IPS-11a (cell line): Measurements from ENCODE around the gene KCTD13.
"Not testable (repeated sequence)": the region's sequence is repeated elsewhere in the genome, so short reads cannot be mapped to it uniquely, and the experiment has no call there.

Experiments used
- H3K4me3 ChIP-seq: one replicate; pipeline ENCODE4 v1.5.1; 2013; ENCODE audit warnings: low read depth, low read length, control low read depth

Gene KCTD13

DNA sequence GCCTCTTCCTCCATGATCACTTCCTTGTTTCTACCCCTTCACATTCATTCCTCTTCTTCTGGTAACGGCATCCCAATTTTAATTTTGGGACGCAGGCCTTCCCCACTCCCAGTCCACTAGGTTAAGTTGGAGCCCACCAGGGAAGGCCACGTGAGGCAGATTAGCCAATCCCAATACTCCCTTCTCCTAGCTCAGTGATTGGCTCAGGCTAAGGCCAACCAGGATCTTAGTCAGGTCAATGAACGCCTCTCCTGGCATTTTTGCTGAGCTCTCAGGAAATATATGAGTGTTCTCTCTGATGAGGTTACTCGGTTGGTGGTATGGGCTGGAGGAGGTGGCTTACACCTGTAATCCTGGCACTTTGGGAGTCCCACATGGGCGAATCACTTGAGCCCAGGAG, 42.0 kb downstream of the KCTD13 start:
- H3K4me3 ChIP-seq: no peak overlapping the region

DNA sequence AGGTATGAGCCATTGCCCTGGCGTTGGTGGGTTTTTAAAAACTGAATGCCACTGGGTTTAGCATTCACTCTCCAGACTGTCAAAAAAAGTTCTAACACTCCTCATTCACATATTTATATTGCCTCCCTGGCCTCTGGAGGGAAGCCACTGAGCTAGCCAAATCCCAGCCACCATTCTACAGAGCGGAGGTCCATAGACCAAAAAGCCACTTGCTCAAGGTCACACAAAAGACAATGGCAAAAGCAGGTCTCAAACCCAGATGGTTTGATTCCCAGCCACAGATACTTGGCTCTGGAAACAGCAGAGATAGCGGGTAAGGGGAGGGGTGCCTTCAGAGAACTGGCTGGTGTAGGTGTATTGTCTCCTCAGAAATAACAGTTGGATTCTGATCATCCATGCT, 45.0 kb downstream of the KCTD13 start:
- H3K4me3 ChIP-seq: no peak overlapping the region

DNA sequence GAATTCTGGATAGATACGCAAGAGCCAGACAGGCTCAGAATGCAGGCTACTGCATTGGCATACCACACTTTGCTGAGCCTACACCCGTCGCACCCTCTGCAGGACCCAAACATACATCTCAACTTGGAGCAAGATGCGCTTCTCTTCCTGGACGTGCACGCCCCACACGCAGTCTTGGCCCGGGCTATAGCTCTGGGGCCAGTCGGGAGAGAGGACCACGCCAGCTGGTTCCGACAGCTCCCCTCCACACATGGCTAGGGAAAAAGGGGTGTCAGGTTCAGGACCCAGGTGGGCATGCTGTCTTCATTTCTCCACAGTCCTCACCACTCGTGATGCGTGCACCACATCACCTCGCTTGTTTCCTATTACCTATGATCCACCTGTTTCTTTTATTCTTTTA, 47.9 kb downstream of the KCTD13 start:
- no peak overlapping the region for H3K4me3 ChIP-seq

GRCh38 chr16:29877266-29877961, 48.6 kb downstream of the KCTD13 start:
- peak overlapping the region; percentile 35 for H3K4me3 ChIP-seq

DNA sequence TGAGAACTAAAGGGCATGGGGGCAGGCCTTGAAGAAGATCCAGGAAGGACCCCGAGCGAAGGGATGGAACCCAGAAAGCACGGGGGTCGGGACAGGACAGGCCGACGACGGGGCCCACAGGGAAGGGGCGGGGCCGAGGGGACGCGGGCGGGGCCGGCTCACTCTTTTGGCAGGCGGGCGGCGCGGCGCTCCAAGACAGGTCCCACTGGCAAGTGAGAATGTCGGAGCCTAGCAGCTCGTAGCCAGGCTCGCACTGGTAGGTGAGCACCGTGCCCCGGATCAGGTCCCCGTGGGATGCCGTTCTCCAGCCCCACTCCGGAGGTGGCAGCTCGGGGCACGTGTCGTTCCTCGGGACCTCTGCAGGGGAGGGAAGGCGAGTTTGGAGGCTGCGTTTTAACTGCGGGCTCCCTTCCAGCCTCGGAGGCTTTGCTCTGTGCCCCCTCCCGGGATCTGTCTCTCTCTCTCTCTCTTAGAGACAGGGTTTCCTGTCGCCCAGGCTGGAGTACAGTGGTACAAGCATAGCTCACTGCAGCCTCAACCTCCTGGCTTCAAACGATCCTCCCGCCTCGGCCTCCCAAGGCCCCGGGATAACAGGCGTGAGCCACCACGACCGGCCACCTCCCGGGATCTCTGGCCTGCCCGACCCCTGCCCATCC, 49.3 kb downstream of the KCTD13 start:
- H3K4me3 ChIP-seq: peak overlapping the region; percentile 35

GRCh38 chr16:29876217-29876593, 49.8 kb downstream of the KCTD13 start:
- H3K4me3 ChIP-seq: peak overlapping the region; percentile 35

DNA sequence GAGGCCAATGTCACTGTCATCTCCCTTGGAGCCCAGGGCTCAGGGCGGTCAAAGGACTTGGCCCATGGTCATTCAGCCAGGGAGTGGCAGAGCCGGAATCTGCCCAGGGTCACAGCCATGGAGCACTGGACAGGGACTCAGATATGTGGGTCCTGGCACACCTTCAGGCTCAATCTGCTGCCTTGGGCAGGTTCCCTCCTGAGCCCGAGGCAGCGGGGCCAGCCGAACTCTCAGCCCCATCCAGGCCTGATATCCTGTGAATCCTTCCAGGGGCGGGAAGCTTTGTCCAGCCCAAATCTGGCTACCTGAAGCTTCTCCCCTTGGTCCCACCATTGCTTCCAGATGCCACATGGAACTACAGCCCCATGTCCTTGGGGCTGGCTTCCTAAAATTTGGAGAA, 50.8 kb downstream of the KCTD13 start:
- H3K4me3 ChIP-seq: no peak overlapping the region

GRCh38 chr16:29873319-29873718, 52.7 kb downstream of the KCTD13 start:
- no peak overlapping the region for H3K4me3 ChIP-seq

GRCh38 chr16:29871822-29872546, 54.0 kb downstream of the KCTD13 start:
- H3K4me3 ChIP-seq: no peak overlapping the region

DNA sequence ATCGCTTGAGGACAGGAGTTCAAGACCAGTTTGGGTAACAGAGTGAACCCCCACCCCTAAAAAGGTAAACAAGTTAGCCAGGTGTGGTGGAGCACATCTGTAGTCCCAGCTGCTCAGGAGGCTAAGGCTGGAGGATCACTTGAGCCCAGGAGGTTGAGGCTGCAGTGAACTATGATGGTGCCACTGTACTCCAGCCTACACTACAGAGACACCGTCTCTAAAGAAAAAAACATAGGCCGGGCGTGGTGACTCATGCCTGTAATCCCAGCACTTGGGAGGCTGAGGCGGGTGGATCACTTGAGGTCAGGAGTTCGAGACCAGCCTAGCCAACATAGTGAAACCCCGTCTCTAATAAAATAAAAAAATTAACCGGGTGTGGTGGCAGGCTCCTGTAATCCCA, 57.0 kb downstream of the KCTD13 start:
- not testable (repeated sequence) for H3K4me3 ChIP-seq

GRCh38 chr16:29868396-29869009, 57.5 kb downstream of the KCTD13 start:
- no peak overlapping the region for H3K4me3 ChIP-seq

- no peak overlapping the region for H3K4me3 ChIP-seq
These were observed 61.8 kb downstream of the KCTD13 start for GRCh38 chr16:29864205-29864604.

DNA sequence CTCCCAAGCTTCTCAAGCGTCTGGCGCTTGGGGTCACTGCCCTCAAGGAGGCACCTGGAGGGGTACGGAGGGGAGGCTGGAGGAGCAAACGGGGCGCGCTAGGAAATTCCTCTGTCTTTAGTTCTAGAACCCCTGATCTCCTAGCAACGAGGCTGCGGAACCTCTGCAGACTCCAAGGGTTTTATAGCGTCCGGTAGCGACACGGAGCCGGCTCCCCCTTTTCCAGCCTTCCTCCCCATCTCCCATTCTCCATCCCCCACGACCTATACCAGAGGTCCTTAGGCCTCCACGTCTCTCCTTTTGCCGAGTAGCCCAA, 62.4 kb downstream of the KCTD13 start:
- no peak overlapping the region for H3K4me3 ChIP-seq

DNA sequence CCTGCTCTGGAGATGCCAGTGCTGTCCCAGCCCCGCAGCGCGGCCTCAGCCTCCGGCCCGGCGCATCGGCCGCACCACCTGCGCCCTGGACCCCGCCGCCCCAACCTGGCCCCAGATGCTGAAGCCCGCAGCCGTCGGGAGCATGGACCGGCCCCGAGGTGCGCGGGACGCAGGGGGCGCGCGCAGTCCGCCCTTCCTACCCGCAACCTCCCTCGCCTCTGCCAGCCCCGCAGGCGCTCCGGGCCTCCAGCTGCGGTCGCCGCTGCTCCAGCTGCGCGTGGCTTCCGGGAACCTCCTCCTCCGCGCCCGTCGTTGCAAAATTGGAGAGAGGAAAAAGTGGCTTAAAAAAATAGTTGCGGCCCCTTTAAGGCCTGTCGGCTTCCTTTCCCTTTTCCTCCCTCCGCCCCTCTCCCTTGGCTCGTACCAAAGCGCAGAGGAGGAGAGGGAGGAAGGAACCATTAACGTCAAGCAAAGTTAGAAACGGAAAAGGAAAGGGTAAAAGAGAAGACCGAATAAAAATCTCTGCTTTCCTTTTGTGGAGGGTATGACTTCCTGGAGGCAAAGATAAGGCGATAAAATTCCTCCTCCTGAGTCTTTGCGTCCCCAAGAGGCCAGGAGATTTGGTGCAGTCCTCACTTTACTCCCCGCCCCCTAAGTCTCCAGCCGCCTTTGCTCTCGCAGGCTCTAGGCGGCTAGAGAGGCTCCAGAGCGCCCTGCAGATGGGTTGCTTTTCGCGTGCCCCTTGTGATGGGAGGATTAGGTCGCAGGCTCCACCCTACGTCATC, 63.0 kb downstream of the KCTD13 start, which contains the start of gene CDIPT:
Gene CDIPT, minus strand, starts transcription at position 343 of the 785 bp plus-strand sequence. CDS start 369 bp downstream, outside the sequence.
- peak within 1 kb of the TSS; percentile 84 for H3K4me3 ChIP-seq

DNA sequence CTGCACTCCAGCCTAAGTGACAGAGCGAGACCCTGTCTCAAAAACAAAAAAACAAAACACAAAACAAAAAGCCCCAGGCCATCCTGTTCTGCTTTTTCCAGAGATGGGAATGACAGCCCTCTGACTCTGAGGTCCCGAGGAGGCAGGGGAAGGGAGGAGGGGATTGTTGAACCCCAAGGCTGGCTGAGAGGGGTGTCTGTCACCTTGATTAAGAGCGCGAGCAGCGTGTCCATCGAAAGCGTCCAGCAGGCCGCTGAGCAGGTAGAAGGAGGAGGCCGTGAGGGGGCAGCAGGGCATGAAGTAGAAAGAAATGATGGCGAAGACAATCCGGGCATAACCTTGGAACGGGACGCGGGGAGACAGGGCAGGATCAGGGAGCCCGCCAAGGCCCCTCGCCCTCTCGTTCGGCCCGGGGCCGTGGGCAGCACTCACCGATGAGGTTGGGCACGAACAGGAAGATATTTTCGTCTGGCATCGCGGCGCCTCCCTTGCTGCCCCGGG, 63.6 kb downstream of the KCTD13 start:
- H3K4me3 ChIP-seq: peak overlapping the region; percentile 84

DNA sequence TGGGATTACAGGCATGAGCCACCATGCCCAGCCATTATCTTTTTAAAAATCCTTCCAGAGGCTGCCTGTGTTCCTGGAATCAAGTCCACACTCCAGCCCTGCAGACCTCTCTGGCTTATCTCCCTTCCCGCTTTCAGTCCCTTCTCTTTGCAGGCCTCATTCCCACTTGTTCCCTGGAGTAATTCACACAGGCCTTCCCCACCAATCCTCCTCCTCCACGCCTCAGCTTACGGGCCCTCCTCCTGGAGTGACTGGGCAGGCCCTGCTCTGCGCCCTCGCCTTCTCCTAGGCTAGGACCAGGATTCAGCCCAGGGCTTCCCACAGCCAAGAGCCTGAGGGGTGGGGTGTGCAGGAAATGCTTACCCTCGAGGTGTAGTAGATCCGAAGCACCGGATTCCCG, 65.8 kb downstream of the KCTD13 start:
- no peak overlapping the region for H3K4me3 ChIP-seq

- no peak overlapping the region for H3K4me3 ChIP-seq
These were observed 67.1 kb downstream of the KCTD13 start for GRCh38 chr16:29858974-29859373.

DNA sequence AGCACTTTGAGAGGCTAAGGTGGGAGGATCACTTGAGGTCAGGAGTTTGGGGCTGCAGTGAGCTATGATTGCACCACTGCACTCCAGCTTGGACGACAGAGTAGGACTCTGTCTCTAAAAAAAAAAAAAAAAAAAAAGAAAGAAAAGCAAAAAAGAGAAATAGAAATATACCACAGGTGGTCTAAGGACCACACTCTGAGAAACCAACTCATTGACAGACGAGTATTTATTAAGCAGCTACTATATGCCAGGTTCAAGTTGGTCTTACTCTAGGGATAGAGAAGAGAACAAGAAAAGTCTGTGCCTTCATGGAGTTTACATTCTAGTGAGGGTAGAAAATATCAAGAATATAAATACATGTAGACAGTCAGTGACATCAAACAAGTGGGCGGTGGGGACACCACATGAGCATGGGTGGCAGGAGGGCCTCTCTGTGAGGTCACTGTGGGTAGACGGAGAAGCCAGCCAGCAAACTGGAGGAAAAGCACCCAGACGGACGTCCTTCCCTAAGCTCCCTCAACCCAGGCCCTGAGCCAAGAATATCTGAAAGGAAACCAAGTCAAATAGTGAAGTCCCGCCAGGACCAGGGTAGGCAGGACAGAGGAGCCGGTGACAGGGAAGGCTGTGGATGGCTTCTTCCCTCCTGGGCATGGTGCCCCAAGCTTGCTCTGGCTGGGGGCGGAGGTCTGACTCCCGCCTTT, 67.7 kb downstream of the KCTD13 start:
- H3K4me3 ChIP-seq: no peak overlapping the region

- H3K4me3 ChIP-seq: no peak overlapping the region
These were observed 68.8 kb downstream of the KCTD13 start for GRCh38 chr16:29857133-29857760.
